Esophagus (tissue), 2 donors: ENCODE data around the gene PIGP. TPM values are rescaled to one million over a fixed set of nuclear protein-coding genes. Genes with fewer than 3 reads are reported as not detected.
"Not testable (repeated sequence)": the region's sequence is repeated elsewhere in the genome, so short reads cannot be mapped to it uniquely, and the experiment has no call there.

Experiments used
- H3K27ac ChIP-seq, 2 donors: one replicate each; pipeline ENCODE4 v1.5.1; 2013; ENCODE audit warnings: low read depth in 2 of 2, mild to moderate bottlenecking in 2 of 2, inconsistent platforms in 1 of 2, low read length in 1 of 2, moderate library complexity in 1 of 2
- H3K27me3 ChIP-seq, 2 donors: one replicate each; pipeline ENCODE4 v1.6.1; 2013; ENCODE audit warnings: low read length in 2 of 2, control low read depth in 1 of 2, mild to moderate bottlenecking in 1 of 2; ENCODE audit not compliant: insufficient read depth in 2 of 2, control insufficient read depth in 1 of 2
- H3K36me3 ChIP-seq, 2 donors: one replicate each; pipeline ENCODE4 v1.6.1; 2013; ENCODE audit warnings: low read length in 1 of 2; ENCODE audit not compliant: control insufficient read depth in 2 of 2, insufficient read depth in 2 of 2
- H3K4me1 ChIP-seq, 2 donors: one replicate each; pipeline ENCODE4 v1.6.1; 2013; ENCODE audit warnings: low read length in 1 of 2; ENCODE audit not compliant: control insufficient read depth in 2 of 2, insufficient read depth in 2 of 2
- H3K4me3 ChIP-seq, 2 donors: one replicate each; pipeline ENCODE4 v1.5.1; 2013; ENCODE audit warnings: low read length in 2 of 2, mild to moderate bottlenecking in 2 of 2, low read depth in 1 of 2, moderate library complexity in 1 of 2
- H3K9me3 ChIP-seq, 2 donors: one replicate each; pipeline ENCODE4 v1.6.1; 2013; ENCODE audit warnings: mild to moderate bottlenecking in 2 of 2, low read depth in 1 of 2, low read length in 1 of 2, moderate library complexity in 1 of 2; ENCODE audit not compliant: control insufficient read depth in 2 of 2, insufficient read depth in 1 of 2
- WGBS, 2 donors: extraction: QIAGEN DNeasy Blood & Tissue Kit; methylation state at CpG; one replicate each; pipeline ENCODE4 v1.1.7; 2013; 5-methylcytosine and 5-hydroxymethylcytosine counted together
- polyA plus RNA-seq, 2 donors: library from polyadenylated mRNA; stranded (reverse); fragments of 200-250 nt; gene quantifications; one replicate each; pipeline ENCODE4 v1.2.3, GENCODE V29; 2013
- donor health status: healthy with polysubstance abuse.
- donor health status: Bipolar disorder and iron deficiency.

The PIGP gene
- polyA plus RNA-seq, 2 donors, result 13.4 to 14.6 TPM

- H3K27ac ChIP-seq, H3K4me3 ChIP-seq, H3K36me3 ChIP-seq, H3K4me1 ChIP-seq, H3K27me3 ChIP-seq, H3K9me3 ChIP-seq: not testable (repeated sequence)
- WGBS, 2 donors, result 61 to 86% methylated on average over 3 of the region's 3 CpGs
Measured at GRCh38 chr21:37049741-37050140, 23.1 kb downstream of the PIGP start.

GRCh38 chr21:37047079-37047478 lies 25.8 kb downstream of the PIGP start:
- Histone ChIP-seq H3K27me3 (no peaks in the 10 kb centered on the region), H3K27ac (no peak overlapping the region), H3K36me3 (no peaks in the 10 kb centered on the region), H3K9me3 (no peaks in the 10 kb centered on the region), H3K4me1 (peaks cover 0 to 3% of the 10 kb centered on the region in 2 donors), H3K4me3 (no peak overlapping the region)
- WGBS, 2 donors, result 65 to 74% methylated on average over 4 of the region's 4 CpGs

GRCh38 chr21:37045556-37045955 lies 27.3 kb downstream of the PIGP start:
- Histone ChIP-seq H3K27ac (no peak overlapping the region), H3K36me3 (no peaks in the 10 kb centered on the region), H3K4me3 (no peak overlapping the region), H3K9me3 (no peaks in the 10 kb centered on the region), H3K27me3 (no peaks in the 10 kb centered on the region), H3K4me1 (peaks cover 0 to 3% of the 10 kb centered on the region in 2 donors)
- 85 to 87% methylated on average over 6 of the region's 6 CpGs for WGBS, 2 donors

- no peak overlapping the region for H3K27ac ChIP-seq
- no peaks in the 10 kb centered on the region for H3K36me3 ChIP-seq
- H3K4me3 ChIP-seq, result no peak overlapping the region
- peaks cover 0 to 3% of the 10 kb centered on the region in 2 donors for H3K4me1 ChIP-seq
- H3K27me3 ChIP-seq, result no peaks in the 10 kb centered on the region
- 60 to 77% methylated on average over 6 of the region's 6 CpGs for WGBS, 2 donors
- no peaks in the 10 kb centered on the region for H3K9me3 ChIP-seq
Measured at GRCh38 chr21:37045149-37045548, 27.7 kb downstream of the PIGP start.

GRCh38 chr21:37044643-37045042 lies 28.2 kb downstream of the PIGP start:
- no peaks in the 10 kb centered on the region for H3K27me3 ChIP-seq
- peaks cover 0 to 3% of the 10 kb centered on the region in 2 donors for H3K4me1 ChIP-seq
- no peaks in the 10 kb centered on the region for H3K36me3 ChIP-seq
- no peaks in the 10 kb centered on the region for H3K9me3 ChIP-seq
- H3K27ac ChIP-seq, result no peak overlapping the region
- 97% methylated on average over 3 of the region's 3 CpGs for WGBS, 2 donors
- no peak overlapping the region for H3K4me3 ChIP-seq

- peaks cover 0 to 3% of the 10 kb centered on the region in 2 donors for H3K4me1 ChIP-seq
- WGBS, 2 donors, result 85 to 89% methylated on average over 6 of the region's 6 CpGs
- no peaks in the 10 kb centered on the region for H3K36me3 ChIP-seq
- H3K27ac ChIP-seq, result no peak overlapping the region
- H3K27me3 ChIP-seq, result no peaks in the 10 kb centered on the region
- H3K4me3 ChIP-seq, result no peak overlapping the region
- no peaks in the 10 kb centered on the region for H3K9me3 ChIP-seq
Measured at GRCh38 chr21:37043818-37044217, 29.1 kb downstream of the PIGP start.

- Histone ChIP-seq H3K9me3 (no peaks in the 10 kb centered on the region), H3K27ac (no peak overlapping the region), H3K27me3 (no peaks in the 10 kb centered on the region), H3K36me3 (no peaks in the 10 kb centered on the region), H3K4me1 (peaks cover 0 to 2% of the 10 kb centered on the region in 2 donors), H3K4me3 (no peak overlapping the region)
- 71 to 81% methylated on average over 4 of the region's 4 CpGs for WGBS, 2 donors
Measured at GRCh38 chr21:37041706-37042271, 31.1 kb downstream of the PIGP start.

- H3K27ac ChIP-seq, result no peak overlapping the region
- H3K27me3 ChIP-seq, result no peaks in the 10 kb centered on the region
- H3K4me3 ChIP-seq, result no peak overlapping the region
- no peaks in the 10 kb centered on the region for H3K36me3 ChIP-seq
- H3K9me3 ChIP-seq, result no peaks in the 10 kb centered on the region
- 92 to 96% methylated on average over 3 of the region's 3 CpGs for whole genome bisulfite sequencing, 2 donors
- no peaks in the 10 kb centered on the region for H3K4me1 ChIP-seq
Measured at GRCh38 chr21:37040212-37040611, 32.7 kb downstream of the PIGP start.

- no peaks in the 10 kb centered on the region for H3K27me3 ChIP-seq
- H3K9me3 ChIP-seq, result no peaks in the 10 kb centered on the region
- no peaks in the 10 kb centered on the region for H3K4me1 ChIP-seq
- no peak overlapping the region for H3K4me3 ChIP-seq
- WGBS, 2 donors, result 75 to 83% methylated on average over 9 of the region's 9 CpGs
- no peaks in the 10 kb centered on the region for H3K36me3 ChIP-seq
- H3K27ac ChIP-seq, result no peak overlapping the region
Measured at GRCh38 chr21:37039411-37040075, 33.3 kb downstream of the PIGP start.

- no peaks in the 10 kb centered on the region for H3K27me3 ChIP-seq
- 86% methylated on average over 4 of the region's 4 CpGs for WGBS, 2 donors
Measured at GRCh38 chr21:37036177-37036576, 36.7 kb downstream of the PIGP start.

More at GRCh38 chr21:37036177-37036576, 36.7 kb downstream of the PIGP start:
- H3K4me1 ChIP-seq, result no peaks in the 10 kb centered on the region
- H3K9me3 ChIP-seq, result no peaks in the 10 kb centered on the region
- no peak overlapping the region for H3K27ac ChIP-seq
- H3K36me3 ChIP-seq, result no peaks in the 10 kb centered on the region
- H3K4me3 ChIP-seq, result no peak overlapping the region
